Panc1 (cell line): ENCODE data around the gene WASF3. TPM values are rescaled to one million over a fixed set of nuclear protein-coding genes. Genes with fewer than 3 reads are reported as not detected.

ENCODE experiments used
- ATAC-seq: fragments of 200-7000 bp; cut with Tn5 transposase; 2 replicates; pipeline ENCODE4 v1.9.1; 2020; ENCODE audit warnings: mild to moderate bottlenecking, moderate library complexity
- BruUV-seq: library from RNA; stranded (reverse); fragments of 400-500 nt; replicated peaks from 2 replicates; lab custom pipeline; 2021; lab: Mats Ljungman, UMichigan
- CTCF ChIA-PET: fragments of 300-600 bp; sonication (Branson Sonifier 250); formaldehyde crosslinking; loops from one replicate; lab custom pipeline; 2022; ENCODE audit warnings: antibody characterized with exemption; lab: Charles Lee
- POLR2A ChIA-PET: fragments of 300-600 bp; sonication (Branson Sonifier 250); formaldehyde crosslinking; loops from one replicate; lab custom pipeline; 2022; ENCODE audit warnings: antibody characterized with exemption; lab: Charles Lee
- DNase-seq: peaks from one replicate; pipeline ENCODE4 v3.0.0-alpha.2; 2010; ENCODE audit warnings: low read depth, low spot score
- H3K27ac ChIP-seq: 2 replicates; pipeline ENCODE4 v1.5.1; 2011; ENCODE audit warnings: mild to moderate bottlenecking, low read length, inconsistent platforms
- H3K27me3 ChIP-seq: fragments of 200-500 bp; sonication (Bioruptor generic); 2 replicates; pipeline ENCODE4 v1.6.0; 2014; ENCODE audit warnings: low read length, inconsistent platforms; ENCODE audit not compliant: control insufficient read depth, insufficient read depth
- H3K36me3 ChIP-seq: fragments of 200-500 bp; sonication (Bioruptor generic); 2 replicates; pipeline ENCODE4 v1.5.1; 2014; ENCODE audit warnings: inconsistent platforms, mild to moderate bottlenecking, low read length, moderate library complexity; ENCODE audit not compliant: control insufficient read depth, insufficient read depth
- H3K4me1 ChIP-seq: 2 replicates; pipeline ENCODE4 v1.5.1; 2011; ENCODE audit warnings: inconsistent platforms, mild to moderate bottlenecking, low read length, moderate library complexity; ENCODE audit not compliant: control insufficient read depth, insufficient read depth
- H3K4me3 ChIP-seq, 2 experiments: 2 replicates each; pipeline ENCODE4 v1.5.1; 2011 to 2012; ENCODE audit warnings: low read depth in 2 of 2, low read length in 2 of 2, mild to moderate bottlenecking in 2 of 2, inconsistent platforms in 1 of 2, moderate library complexity in 1 of 2
- H3K9me3 ChIP-seq: fragments of 200-500 bp; sonication (Bioruptor generic); 2 replicates; pipeline ENCODE4 v1.5.1; 2014; ENCODE audit warnings: low read depth, mild to moderate bottlenecking, inconsistent platforms, low read length, moderate library complexity; ENCODE audit not compliant: control insufficient read depth, insufficient read depth
- POLR2AphosphoS5 ChIP-seq: IDR thresholded peaks from 2 replicates; pipeline ENCODE4 v1.6.1; 2012; ENCODE audit warnings: mild to moderate bottlenecking, low read depth, low read length, moderate library complexity
- SIN3A ChIP-seq: IDR thresholded peaks from 2 replicates; pipeline ENCODE4 v1.6.1; 2012; ENCODE audit warnings: low read depth, mild to moderate bottlenecking, low read length, moderate library complexity, borderline replicate concordance; ENCODE audit not compliant: insufficient read depth
- TCF7L2 ChIP-seq: IDR thresholded peaks from 2 replicates; pipeline ENCODE4 v1.6.1; 2011; ENCODE audit warnings: mild to moderate bottlenecking, low read depth, low read length, inconsistent platforms
- in situ Hi-C: cut with HindIII; loops from 2 replicates; pipeline ENCODE4 v1.10.0; 2016; ENCODE audit warnings: low sequenced_read_pairs, low pct_unique_long_range_greater_than_20kb
- intact Hi-C: fragments of 100-400 bp; cut with micrococcal nuclease; formaldehyde crosslinking; loops from one replicate; pipeline ENCODE4 v1.10.0; 2022; ENCODE audit not compliant: unreplicated experiment
- total RNA-seq: library from RNA; stranded (reverse); gene quantifications from one replicate; pipeline ENCODE4 v1.2.1, GENCODE V29; 2021; ENCODE audit not compliant: unreplicated experiment
- TF ChIP-seq, protein P1 (sequence below): fragments of 450-650 bp; IDR thresholded peaks from 2 replicates; pipeline ENCODE4 v1.5.1; 2017; ENCODE audit warnings: mild to moderate bottlenecking
- TF ChIP-seq, protein P2 (sequence below), 2 experiments: IDR thresholded peaks; 2 replicates each; pipeline ENCODE4 v1.6.1; 2011 to 2012; ENCODE audit warnings: low read depth in 2 of 2, control low read depth in 1 of 2, low read length in 1 of 2, mild to moderate bottlenecking in 1 of 2, moderate library complexity in 1 of 2; ENCODE audit not compliant: insufficient read depth in 1 of 2

The WASF3 gene
- total RNA-seq, 1 experiment from 2014 or later: 20.2 TPM

DNA sequence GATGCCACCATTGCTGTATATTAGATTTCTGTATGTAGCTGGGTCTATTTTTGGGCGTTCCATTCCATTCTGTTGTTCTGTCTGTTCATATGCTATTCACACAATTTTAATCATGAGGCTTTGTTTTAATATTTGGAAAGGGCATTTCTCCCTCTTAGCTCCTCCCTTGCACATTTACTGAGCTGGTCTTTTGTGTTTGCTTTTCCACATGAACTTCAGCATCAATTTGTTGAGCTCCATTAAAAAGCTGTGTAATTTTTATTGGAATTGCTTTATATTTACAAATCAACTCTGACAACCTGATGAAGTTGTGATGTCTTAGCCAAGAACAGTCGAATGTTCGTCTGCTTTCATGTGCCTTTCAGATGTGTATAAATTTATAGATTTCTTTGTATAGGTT is 14.0 kb downstream of the WASF3 start:
- POLR2A ChIA-PET: no interaction called here
- no TSS peak for BruUV-seq
- peaks cover 5% of the 10 kb centered on the region; the same call in 1 of the 2 replicates for H3K9me3 ChIP-seq
- ATAC-seq (no peak), DNase-seq (no peak)
- intact Hi-C loops (no loop called here), in situ Hi-C loops (no loop called here)
- H3K27ac ChIP-seq: no peak overlapping the region
- H3K27me3 ChIP-seq: no peaks in the 10 kb centered on the region
- TF ChIP-seq, protein P1, sequence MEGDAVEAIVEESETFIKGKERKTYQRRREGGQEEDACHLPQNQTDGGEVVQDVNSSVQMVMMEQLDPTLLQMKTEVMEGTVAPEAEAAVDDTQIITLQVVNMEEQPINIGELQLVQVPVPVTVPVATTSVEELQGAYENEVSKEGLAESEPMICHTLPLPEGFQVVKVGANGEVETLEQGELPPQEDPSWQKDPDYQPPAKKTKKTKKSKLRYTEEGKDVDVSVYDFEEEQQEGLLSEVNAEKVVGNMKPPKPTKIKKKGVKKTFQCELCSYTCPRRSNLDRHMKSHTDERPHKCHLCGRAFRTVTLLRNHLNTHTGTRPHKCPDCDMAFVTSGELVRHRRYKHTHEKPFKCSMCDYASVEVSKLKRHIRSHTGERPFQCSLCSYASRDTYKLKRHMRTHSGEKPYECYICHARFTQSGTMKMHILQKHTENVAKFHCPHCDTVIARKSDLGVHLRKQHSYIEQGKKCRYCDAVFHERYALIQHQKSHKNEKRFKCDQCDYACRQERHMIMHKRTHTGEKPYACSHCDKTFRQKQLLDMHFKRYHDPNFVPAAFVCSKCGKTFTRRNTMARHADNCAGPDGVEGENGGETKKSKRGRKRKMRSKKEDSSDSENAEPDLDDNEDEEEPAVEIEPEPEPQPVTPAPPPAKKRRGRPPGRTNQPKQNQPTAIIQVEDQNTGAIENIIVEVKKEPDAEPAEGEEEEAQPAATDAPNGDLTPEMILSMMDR: no peak
- TF ChIP-seq POLR2AphosphoS5 (no peak), SIN3A (no peak), TCF7L2 (no peak)
- TF ChIP-seq, protein P2, sequence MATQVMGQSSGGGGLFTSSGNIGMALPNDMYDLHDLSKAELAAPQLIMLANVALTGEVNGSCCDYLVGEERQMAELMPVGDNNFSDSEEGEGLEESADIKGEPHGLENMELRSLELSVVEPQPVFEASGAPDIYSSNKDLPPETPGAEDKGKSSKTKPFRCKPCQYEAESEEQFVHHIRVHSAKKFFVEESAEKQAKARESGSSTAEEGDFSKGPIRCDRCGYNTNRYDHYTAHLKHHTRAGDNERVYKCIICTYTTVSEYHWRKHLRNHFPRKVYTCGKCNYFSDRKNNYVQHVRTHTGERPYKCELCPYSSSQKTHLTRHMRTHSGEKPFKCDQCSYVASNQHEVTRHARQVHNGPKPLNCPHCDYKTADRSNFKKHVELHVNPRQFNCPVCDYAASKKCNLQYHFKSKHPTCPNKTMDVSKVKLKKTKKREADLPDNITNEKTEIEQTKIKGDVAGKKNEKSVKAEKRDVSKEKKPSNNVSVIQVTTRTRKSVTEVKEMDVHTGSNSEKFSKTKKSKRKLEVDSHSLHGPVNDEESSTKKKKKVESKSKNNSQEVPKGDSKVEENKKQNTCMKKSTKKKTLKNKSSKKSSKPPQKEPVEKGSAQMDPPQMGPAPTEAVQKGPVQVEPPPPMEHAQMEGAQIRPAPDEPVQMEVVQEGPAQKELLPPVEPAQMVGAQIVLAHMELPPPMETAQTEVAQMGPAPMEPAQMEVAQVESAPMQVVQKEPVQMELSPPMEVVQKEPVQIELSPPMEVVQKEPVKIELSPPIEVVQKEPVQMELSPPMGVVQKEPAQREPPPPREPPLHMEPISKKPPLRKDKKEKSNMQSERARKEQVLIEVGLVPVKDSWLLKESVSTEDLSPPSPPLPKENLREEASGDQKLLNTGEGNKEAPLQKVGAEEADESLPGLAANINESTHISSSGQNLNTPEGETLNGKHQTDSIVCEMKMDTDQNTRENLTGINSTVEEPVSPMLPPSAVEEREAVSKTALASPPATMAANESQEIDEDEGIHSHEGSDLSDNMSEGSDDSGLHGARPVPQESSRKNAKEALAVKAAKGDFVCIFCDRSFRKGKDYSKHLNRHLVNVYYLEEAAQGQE (IDR thresholded peaks at IDR 0.05; ENCODE audit: insufficient read depth in 1 of 2, low read depth in 2 of 2, low read length in 1 of 2): no peak
- no peak overlapping the region for H3K4me3 ChIP-seq
- CTCF ChIA-PET: no interaction called here
- no peaks in the 10 kb centered on the region for H3K4me1 ChIP-seq
- H3K36me3 ChIP-seq: no peaks in the 10 kb centered on the region

DNA sequence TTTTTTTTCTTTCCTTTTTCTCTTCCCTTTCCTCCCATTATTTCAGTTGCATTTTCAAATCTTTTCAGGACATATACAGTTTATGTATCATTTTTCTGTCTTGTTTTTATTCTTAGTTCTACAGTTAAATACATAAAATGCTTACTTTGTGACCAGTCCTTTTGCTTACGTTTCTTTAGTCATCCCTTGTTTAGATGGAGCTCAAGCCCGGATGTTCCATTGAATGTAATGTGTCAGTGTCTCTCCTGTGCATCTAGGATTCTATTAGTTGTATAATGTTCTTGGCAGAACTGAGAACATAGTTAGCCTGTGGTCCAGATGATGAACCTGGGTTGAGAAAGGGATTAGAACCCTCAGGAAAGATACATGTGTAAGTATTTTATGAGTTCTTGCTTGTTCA is 17.8 kb downstream of the WASF3 start:
- no peak overlapping the region for H3K27ac ChIP-seq

More for the DNA sequence above, 17.8 kb downstream of the WASF3 start:
- BruUV-seq: no TSS peak
- POLR2A ChIA-PET: no interaction called here
- CTCF ChIA-PET: no interaction called here
- Histone ChIP-seq H3K27me3 (no peaks in the 10 kb centered on the region), H3K9me3 (peaks cover 7% of the 10 kb centered on the region; the same call in 1 of the 2 replicates), H3K36me3 (no peaks in the 10 kb centered on the region), H3K4me1 (no peaks in the 10 kb centered on the region), H3K4me3 (no peak overlapping the region)
- DNase-seq: no peak
- TF ChIP-seq TCF7L2 (no peak), POLR2AphosphoS5 (no peak)
- TF ChIP-seq, protein P2 (IDR thresholded peaks at IDR 0.05; ENCODE audit: insufficient read depth in 1 of 2, low read depth in 2 of 2, low read length in 1 of 2): no peak
- TF ChIP-seq, protein P1: no peak
- no peak for ATAC-seq
- intact Hi-C loops: no loop called here
- in situ Hi-C loops: no loop called here
